SK-N-SH (cell line): Measurements from ENCODE around the gene OST4.

ENCODE experiments used
- CTCF ChIP-seq: fragments of 200-600 bp; sonication (generic); IDR thresholded peaks from 2 replicates; pipeline ENCODE4 v1.6.1; 2017; ENCODE audit warnings: antibody characterized with exemption, mild to moderate bottlenecking, moderate library complexity
- FOXJ3 ChIP-seq: sonication (generic); formaldehyde crosslinking; IDR thresholded peaks from 2 replicates; pipeline ENCODE4 v1.5.1; 2020; ENCODE audit warnings: mild to moderate bottlenecking, missing genetic modification reagents
- GABPA ChIP-seq: IDR thresholded peaks from 2 replicates; pipeline ENCODE4 v1.4.0; 2012; ENCODE audit warnings: low read depth, mild to moderate bottlenecking
- JUND ChIP-seq: IDR thresholded peaks from 2 replicates; pipeline ENCODE4 v1.4.0; 2012
- MAX ChIP-seq: IDR thresholded peaks from 2 replicates; pipeline ENCODE4 v1.4.0; 2012; ENCODE audit warnings: low read depth
- TAF1 ChIP-seq: IDR thresholded peaks from 2 replicates; pipeline ENCODE4 v1.6.1; 2012; ENCODE audit warnings: low read depth, mild to moderate bottlenecking, low read length, moderate library complexity, borderline replicate concordance
- USF1 ChIP-seq: IDR thresholded peaks from 2 replicates; pipeline ENCODE4 v1.4.0; 2012; ENCODE audit warnings: low read depth, borderline replicate concordance

GRCh38 chr2:27067385-27067784 lies 4.1 kb downstream of the OST4 start:
- TF ChIP-seq CTCF (no peak), TAF1 (no peak), GABPA (no peak), USF1 (no peak), MAX (no peak), JUND (no peak), FOXJ3 (no peak)
